Measurements from ENCODE around the gene AMN.

The AMN gene

DNA sequence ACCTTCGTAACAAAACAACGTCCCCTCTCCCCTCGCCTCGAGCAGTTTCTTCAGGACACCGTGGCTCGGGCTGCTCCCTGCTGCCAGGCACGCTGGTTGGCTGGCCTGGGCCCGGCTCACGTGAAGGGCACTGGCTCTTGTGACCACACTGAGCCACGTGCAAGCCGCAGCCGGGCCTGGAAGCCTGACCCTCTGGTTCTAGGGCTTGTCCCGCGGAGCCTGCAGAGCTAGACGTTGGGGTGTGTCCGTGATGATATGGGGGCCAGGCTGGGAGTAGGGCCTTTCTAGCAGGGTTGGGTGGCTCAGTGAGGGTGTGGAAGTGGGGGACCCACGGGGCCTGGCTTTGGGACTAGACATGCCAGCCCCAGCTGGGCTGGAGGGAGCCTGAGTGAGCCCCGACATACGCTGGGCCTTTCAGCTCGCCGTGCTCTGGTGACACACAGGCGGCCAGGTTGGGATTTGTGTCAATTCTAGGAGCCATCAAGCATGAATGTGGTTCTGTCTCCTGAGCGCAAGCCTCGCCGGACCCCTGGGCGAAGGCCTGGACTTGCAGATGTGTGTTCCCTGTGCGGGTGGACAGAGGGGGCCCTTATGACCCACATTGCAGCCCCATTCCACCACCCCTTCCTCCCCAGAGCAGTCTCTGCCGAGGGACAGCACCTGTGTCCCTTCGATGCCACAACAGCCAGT, 13.6 kb upstream of the AMN start:
- Histone ChIP-seq H3K4me1 (ENCODE audit: control insufficient read depth in 1 of 2, insufficient read depth in 1 of 2, low read depth in 1 of 2, low read length in 1 of 2) (no peaks in the 10 kb centered on the region), H3K27me3 (no peaks in the 10 kb centered on the region), H3K9me3 (no peaks in the 10 kb centered on the region), H3K4me3 (ENCODE audit: low read depth in 1 of 2, low read length in 1 of 2) (no peak overlapping the region), H3K27ac (no peak overlapping the region), H3K36me3 (peaks cover 91% of the 10 kb centered on the region)
- TF ChIP-seq, protein P1, sequence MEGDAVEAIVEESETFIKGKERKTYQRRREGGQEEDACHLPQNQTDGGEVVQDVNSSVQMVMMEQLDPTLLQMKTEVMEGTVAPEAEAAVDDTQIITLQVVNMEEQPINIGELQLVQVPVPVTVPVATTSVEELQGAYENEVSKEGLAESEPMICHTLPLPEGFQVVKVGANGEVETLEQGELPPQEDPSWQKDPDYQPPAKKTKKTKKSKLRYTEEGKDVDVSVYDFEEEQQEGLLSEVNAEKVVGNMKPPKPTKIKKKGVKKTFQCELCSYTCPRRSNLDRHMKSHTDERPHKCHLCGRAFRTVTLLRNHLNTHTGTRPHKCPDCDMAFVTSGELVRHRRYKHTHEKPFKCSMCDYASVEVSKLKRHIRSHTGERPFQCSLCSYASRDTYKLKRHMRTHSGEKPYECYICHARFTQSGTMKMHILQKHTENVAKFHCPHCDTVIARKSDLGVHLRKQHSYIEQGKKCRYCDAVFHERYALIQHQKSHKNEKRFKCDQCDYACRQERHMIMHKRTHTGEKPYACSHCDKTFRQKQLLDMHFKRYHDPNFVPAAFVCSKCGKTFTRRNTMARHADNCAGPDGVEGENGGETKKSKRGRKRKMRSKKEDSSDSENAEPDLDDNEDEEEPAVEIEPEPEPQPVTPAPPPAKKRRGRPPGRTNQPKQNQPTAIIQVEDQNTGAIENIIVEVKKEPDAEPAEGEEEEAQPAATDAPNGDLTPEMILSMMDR (IDR thresholded peaks at IDR 0.05): no peak

DNA sequence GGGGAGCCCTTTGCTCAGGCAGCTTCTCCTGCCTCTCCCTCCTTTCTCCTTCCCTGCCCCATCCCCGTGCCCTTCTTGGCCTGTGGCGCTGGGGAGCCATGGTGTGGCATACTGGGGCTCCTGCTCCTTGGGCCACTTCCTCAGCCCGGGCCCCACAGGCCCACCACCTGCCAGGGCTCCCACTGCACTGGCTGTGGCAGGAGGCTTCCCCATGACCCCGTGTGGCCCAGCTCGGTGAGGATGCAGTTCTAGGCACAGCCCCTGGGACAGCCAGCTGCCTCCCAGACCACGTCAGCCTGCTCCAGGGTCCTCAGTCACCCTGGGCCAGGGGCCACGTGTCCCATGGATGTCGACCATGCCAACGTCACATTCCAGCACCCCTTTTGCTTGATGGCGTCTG, 13.0 kb upstream of the AMN start:
- peaks cover 87% of the 10 kb centered on the region for H3K36me3 ChIP-seq
- H3K9me3 ChIP-seq: no peaks in the 10 kb centered on the region
- no peak overlapping the region for H3K4me3 ChIP-seq (ENCODE audit: low read depth in 1 of 2, low read length in 1 of 2)
- no peaks in the 10 kb centered on the region for H3K4me1 ChIP-seq (ENCODE audit: control insufficient read depth in 1 of 2, insufficient read depth in 1 of 2, low read depth in 1 of 2, low read length in 1 of 2)
- TF ChIP-seq, protein P1 (IDR thresholded peaks at IDR 0.05): no peak
- H3K27ac ChIP-seq: no peak overlapping the region
- no peaks in the 10 kb centered on the region for H3K27me3 ChIP-seq

DNA sequence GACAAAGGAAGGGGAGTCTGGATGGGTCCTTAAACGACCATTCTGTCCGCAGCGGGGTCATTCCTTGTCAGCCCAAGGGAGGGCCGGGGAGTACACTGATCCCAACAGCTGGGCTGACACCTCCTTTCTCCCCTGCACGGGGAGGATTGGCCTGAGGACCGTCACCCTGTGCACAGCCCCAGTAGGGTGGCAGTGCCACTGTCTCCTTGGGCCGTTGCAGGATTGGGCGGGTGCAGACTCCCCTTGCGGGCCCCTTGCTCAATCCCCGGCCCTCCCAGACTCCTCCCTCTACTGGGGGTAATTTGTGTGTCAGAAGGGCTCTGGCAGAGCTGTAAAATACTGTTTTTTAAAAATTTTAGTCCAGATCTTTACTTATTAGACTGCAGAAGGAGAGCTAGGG, 12.6 kb upstream of the AMN start:
- H3K27me3 ChIP-seq: no peaks in the 10 kb centered on the region
- H3K4me1 ChIP-seq (ENCODE audit: control insufficient read depth in 1 of 2, insufficient read depth in 1 of 2, low read depth in 1 of 2, low read length in 1 of 2): no peaks in the 10 kb centered on the region
- H3K27ac ChIP-seq: no peak overlapping the region
- TF ChIP-seq, protein P1 (IDR thresholded peaks at IDR 0.05): no peak
- H3K9me3 ChIP-seq: no peaks in the 10 kb centered on the region
- peaks cover 85% of the 10 kb centered on the region for H3K36me3 ChIP-seq
- no peak overlapping the region for H3K4me3 ChIP-seq (ENCODE audit: low read depth in 1 of 2, low read length in 1 of 2)

DNA sequence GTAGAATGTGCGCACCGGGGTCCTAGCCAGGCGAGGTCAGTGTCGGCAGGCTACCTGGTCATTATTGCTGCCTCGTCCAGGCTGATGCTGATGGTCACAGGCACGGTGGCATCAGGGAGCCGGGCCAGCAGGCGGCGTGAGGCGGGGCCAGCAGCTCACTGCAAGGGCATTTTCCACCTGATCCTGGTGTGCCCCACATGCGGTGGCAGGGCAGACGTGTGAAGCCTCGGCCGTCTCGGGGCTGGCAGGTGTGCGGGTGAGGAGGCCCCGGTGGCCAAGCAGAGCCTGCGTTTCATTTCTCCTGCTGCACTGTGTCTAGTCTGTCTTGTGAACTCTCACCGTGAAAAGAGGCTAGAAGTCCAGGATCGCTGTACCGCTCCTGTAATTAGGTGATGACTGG, 12.0 kb upstream of the AMN start:
- H3K4me1 ChIP-seq (ENCODE audit: control insufficient read depth in 1 of 2, insufficient read depth in 1 of 2, low read depth in 1 of 2, low read length in 1 of 2): no peaks in the 10 kb centered on the region
- H3K4me3 ChIP-seq (ENCODE audit: low read depth in 1 of 2, low read length in 1 of 2): no peak overlapping the region
- H3K27ac ChIP-seq: no peak overlapping the region
- H3K9me3 ChIP-seq: no peaks in the 10 kb centered on the region
- peaks cover 80% of the 10 kb centered on the region for H3K36me3 ChIP-seq
- TF ChIP-seq, protein P1 (IDR thresholded peaks at IDR 0.05): no peak
- no peaks in the 10 kb centered on the region for H3K27me3 ChIP-seq

DNA sequence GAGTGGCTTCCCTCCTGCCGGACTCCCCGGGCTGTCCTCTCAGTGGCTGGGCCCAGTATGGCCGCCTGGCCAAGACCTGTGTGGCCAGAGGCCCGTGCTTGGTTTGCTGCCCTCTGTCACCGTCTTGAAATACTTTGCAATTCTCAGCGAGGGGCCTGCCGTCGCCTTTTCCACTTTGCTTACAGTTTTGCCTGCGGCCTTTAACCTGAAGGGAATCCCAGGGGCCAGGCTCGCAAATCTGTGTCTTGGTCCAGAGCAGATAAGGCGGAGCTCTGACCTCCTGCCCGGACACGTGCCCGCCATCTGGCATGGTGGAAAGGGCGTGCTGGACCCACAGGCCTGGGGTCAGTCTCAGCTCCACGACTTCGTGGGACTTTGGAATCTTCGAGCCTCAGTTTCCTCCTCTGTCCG, 10.9 kb upstream of the AMN start:
- TF ChIP-seq, protein P1 (IDR thresholded peaks at IDR 0.05): no peak
- H3K27me3 ChIP-seq: no peaks in the 10 kb centered on the region
- H3K27ac ChIP-seq: no peak overlapping the region
- no peaks in the 10 kb centered on the region for H3K4me1 ChIP-seq (ENCODE audit: control insufficient read depth in 1 of 2, insufficient read depth in 1 of 2, low read depth in 1 of 2, low read length in 1 of 2)
- H3K9me3 ChIP-seq: no peaks in the 10 kb centered on the region
- H3K36me3 ChIP-seq: peaks cover 69% of the 10 kb centered on the region
- no peak overlapping the region for H3K4me3 ChIP-seq (ENCODE audit: low read depth in 1 of 2, low read length in 1 of 2)
